Left renal pelvis (tissue), 4 donors: ENCODE data around the gene KXD1. TPM values are rescaled to one million over a fixed set of nuclear protein-coding genes. Genes with fewer than 3 reads are reported as not detected.
"Not testable (repeated sequence)": the region's sequence is repeated elsewhere in the genome, so short reads cannot be mapped to it uniquely, and the experiment has no call there.

ENCODE experiments used
- DNase-seq, 4 donors: peaks; one replicate each; pipeline ENCODE4 v3.0.0-alpha.2; 2013; ENCODE audit warnings: low read depth in 4 of 4, low spot score in 3 of 4
- polyA plus RNA-seq, 4 donors: library from polyadenylated mRNA; unstranded; fragments of 120-200 nt; gene quantifications; one replicate each; pipeline ENCODE4 v1.2.1, GENCODE V29; 2013; ENCODE audit not compliant: insufficient read length in 4 of 4

The KXD1 gene
- 10 to 100 TPM; 56.2 to 70.8 (median 62.6) TPM for polyA plus RNA-seq

GRCh38 chr19:18557411-18558201 lies at the start of gene KXD1:
KXD1 (plus strand) TSS chr19:18557870; CDS start chr19:18562057, 4,187 bp downstream.
- peak; percentile 80 to 92 (median 86) for DNase-seq

GRCh38 chr19:18508585-18508984 lies 49.1 kb upstream of the KXD1 start:
- no peak for DNase-seq

- no peak for DNase-seq
Observed at GRCh38 chr19:18510216-18510615, 47.5 kb upstream of the KXD1 start.

GRCh38 chr19:18513868-18514267 lies 43.8 kb upstream of the KXD1 start:
- no peak for DNase-seq

- no peak for DNase-seq
Observed at GRCh38 chr19:18514800-18515682, 42.6 kb upstream of the KXD1 start.

- no peak for DNase-seq
Observed at GRCh38 chr19:18515959-18516358, 41.7 kb upstream of the KXD1 start.

- no peak for DNase-seq
Observed at GRCh38 chr19:18517606-18518005, 40.1 kb upstream of the KXD1 start.

GRCh38 chr19:18518639-18519038 lies 39.0 kb upstream of the KXD1 start:
- DNase-seq: no peak

- peak in 1 of 4 donors; percentile 69 for DNase-seq
Observed at GRCh38 chr19:18519962-18520847, 37.5 kb upstream of the KXD1 start.

GRCh38 chr19:18520848-18521691 lies 36.6 kb upstream of the KXD1 start:
- no peak for DNase-seq

GRCh38 chr19:18521692-18522123 lies 36.0 kb upstream of the KXD1 start, which contains the start of gene ELL:
ELL (minus strand) TSS chr19:18522070; CDS start chr19:18522055, 15 bp downstream.
- DNase-seq: no peak

- peak; percentile 98 to 99 (median 99) for DNase-seq
Observed at GRCh38 chr19:18522124-18522861, 35.4 kb upstream of the KXD1 start.

- DNase-seq: not testable (repeated sequence)
Observed at GRCh38 chr19:18522862-18523440, 34.7 kb upstream of the KXD1 start.

GRCh38 chr19:18523841-18524240 lies 33.8 kb upstream of the KXD1 start:
- no peak for DNase-seq

- DNase-seq: no peak
Observed at GRCh38 chr19:18526316-18526715, 31.4 kb upstream of the KXD1 start.

GRCh38 chr19:18529782-18530181 lies 27.9 kb upstream of the KXD1 start:
- DNase-seq: no peak

- no peak for DNase-seq
Observed at GRCh38 chr19:18531485-18531884, 26.2 kb upstream of the KXD1 start.

- no peak for DNase-seq
Observed at GRCh38 chr19:18532168-18532890, 25.3 kb upstream of the KXD1 start.
